Sigmoid colon (tissue), 7 donors: Measurements from ENCODE around the gene SPATS1. TPM values are rescaled to one million over a fixed set of nuclear protein-coding genes. Genes with fewer than 3 reads are reported as not detected.
"Not testable (repeated sequence)": the region's sequence is repeated elsewhere in the genome, so short reads cannot be mapped to it uniquely, and the experiment has no call there.

Experiments used
- DNase-seq: peaks from one replicate; pipeline ENCODE4 v3.0.0-alpha.2; 2019
- H3K27ac ChIP-seq, 4 donors: fragments of 200-600 bp; sonication (generic); one replicate each; pipeline ENCODE4 v1.5.1; 2016 to 2019; ENCODE audit warnings: mild to moderate bottlenecking in 1 of 4
- H3K27me3 ChIP-seq, 3 donors: fragments of 200-600 bp; sonication (generic); one replicate each; pipeline ENCODE4 v1.5.1; 2019; ENCODE audit warnings: mild to moderate bottlenecking in 1 of 3
- H3K36me3 ChIP-seq, 4 donors: fragments of 200-600 bp; sonication (generic); one replicate each; pipeline ENCODE4 v1.5.1; 2016 to 2019
- H3K4me1 ChIP-seq, 4 donors: fragments of 200-600 bp; sonication (generic); one replicate each; pipeline ENCODE4 v1.5.1; 2017 to 2019
- H3K4me3 ChIP-seq, 4 donors: fragments of 200-600 bp; sonication (generic); one replicate each; pipeline ENCODE4 v1.5.1; 2017 to 2019; ENCODE audit warnings: mild to moderate bottlenecking in 2 of 4, moderate library complexity in 1 of 4
- H3K9me3 ChIP-seq, 4 donors: fragments of 200-600 bp in 3 of 4; sonication (generic) in 3 of 4; one replicate each; pipeline versions ENCODE4 v1.5.1 to v1.6.1; 2013 to 2019
- CTCF ChIP-seq, 4 experiments: fragments of 450-650 bp in 3 of 4; fragments of 200-600 bp in 1 of 4; IDR thresholded peaks; one replicate each; pipeline ENCODE4 v1.5.1; 2016 to 2019; ENCODE audit warnings: antibody characterized with exemption in 4 of 4, mild to moderate bottlenecking in 3 of 4, moderate library complexity in 2 of 4
- EP300 ChIP-seq, 4 donors: sonication (generic); formaldehyde crosslinking; IDR thresholded peaks; one replicate each; pipeline ENCODE4 v1.6.1; 2017; ENCODE audit warnings: antibody characterized with exemption in 4 of 4
- POLR2A ChIP-seq, 2 donors: fragments of 450-650 bp; IDR thresholded peaks; one replicate each; pipeline ENCODE4 v1.6.1; 2016; ENCODE audit warnings: antibody characterized with exemption in 2 of 2, mild to moderate bottlenecking in 2 of 2, moderate library complexity in 2 of 2
- POLR2AphosphoS5 ChIP-seq, 4 donors: sonication (generic); formaldehyde crosslinking; IDR thresholded peaks; one replicate each; pipeline ENCODE4 v1.6.1; 2017; ENCODE audit warnings: antibody characterized with exemption in 4 of 4
- WGBS, 2 donors: extraction: QIAGEN DNeasy Blood & Tissue Kit; methylation state at CpG; one replicate each; pipeline ENCODE4 v1.1.7; 2013; 5-methylcytosine and 5-hydroxymethylcytosine counted together
- intact Hi-C: fragments of 100-400 bp; cut with DNase I; formaldehyde crosslinking; loops from one replicate; pipeline ENCODE4 v1.15.1; 2023
- polyA plus RNA-seq, 3 donors: library from polyadenylated mRNA; stranded (reverse); fragments of 200-250 nt; gene quantifications; one replicate each; pipeline ENCODE4 v1.2.3, GENCODE V29; 2013
- total RNA-seq, 4 donors: library from RNA; depleted of rRNA; stranded (reverse); fragments of >200 nt; gene quantifications; one replicate each; pipeline ENCODE4 v1.1.0, GENCODE V29; 2016
- donor health status: healthy with polysubstance abuse.
- donor health status: Bipolar disorder and iron deficiency.
- donor health status: healthy.

SPATS1 gene
- total and polyA plus RNA-seq, 7 donors, result not detected

GRCh38 chr6:44339763-44340625 lies 2.5 kb upstream of the SPATS1 start:
- H3K36me3 ChIP-seq, result no peaks in the 10 kb centered on the region
- TF ChIP-seq POLR2AphosphoS5 (IDR thresholded peaks at IDR 0.05) (no peak), EP300 (IDR thresholded peaks at IDR 0.05) (no peak), CTCF (IDR thresholded peaks at IDR 0.05) (no peak), POLR2A (IDR thresholded peaks at IDR 0.05) (no peak)
- intact Hi-C loops, result loop anchor here (5.0 to 10.0 kb wide), 2 partner anchors 168 to 245 kb away; no protein-coding TSS in a partner anchor
- peaks cover 0 to 7% (median 3%) of the 10 kb centered on the region in 4 donors for H3K4me1 ChIP-seq
- no peaks in the 10 kb centered on the region for H3K9me3 ChIP-seq
- H3K4me3 ChIP-seq, result no peak overlapping the region
- 71 to 78% methylated on average over 7 of the region's 7 CpGs for WGBS, 2 donors
- no peak overlapping the region for H3K27ac ChIP-seq
- peaks cover 6 to 23% (median 14%) of the 10 kb centered on the region in 3 donors for H3K27me3 ChIP-seq
- DNase-seq, result no peak

- Histone ChIP-seq H3K27ac (no peak overlapping the region), H3K9me3 (no peaks in the 10 kb centered on the region), H3K27me3 (peaks cover 6 to 31% (median 14%) of the 10 kb centered on the region in 3 donors), H3K36me3 (no peaks in the 10 kb centered on the region), H3K4me1 (peaks cover 0 to 7% (median 3%) of the 10 kb centered on the region in 4 donors), H3K4me3 (no peak overlapping the region)
- TF ChIP-seq POLR2AphosphoS5 (IDR thresholded peaks at IDR 0.05) (no peak), EP300 (IDR thresholded peaks at IDR 0.05) (no peak), CTCF (IDR thresholded peaks at IDR 0.05) (no peak), POLR2A (IDR thresholded peaks at IDR 0.05) (no peak)
- WGBS, 2 donors, result 60 to 69% methylated on average over 8 of the region's 8 CpGs
- intact Hi-C loops, result no loop called here
- DNase-seq, result no peak
Observed at GRCh38 chr6:44341095-44341890, 1.2 kb upstream of the SPATS1 start.

- 36 to 38% methylated on average over 6 of the region's 6 CpGs for WGBS, 2 donors
- intact Hi-C loops, result no loop called here
- peak overlapping the region in 2 of 4 donors; percentile 31 to 33 for H3K4me3 ChIP-seq
- H3K36me3 ChIP-seq, result no peaks in the 10 kb centered on the region
- H3K9me3 ChIP-seq, result no peaks in the 10 kb centered on the region
- TF ChIP-seq EP300 (IDR thresholded peaks at IDR 0.05), result no peak
- no peak for TF ChIP-seq POLR2AphosphoS5 (IDR thresholded peaks at IDR 0.05)
- DNase-seq, result no peak
- peaks cover 0 to 7% (median 3%) of the 10 kb centered on the region in 4 donors for H3K4me1 ChIP-seq
- H3K27ac ChIP-seq, result no peak overlapping the region
- H3K27me3 ChIP-seq, result peaks cover 6 to 31% (median 14%) of the 10 kb centered on the region in 3 donors
Observed at GRCh38 chr6:44342052-44342451, 398 bp upstream of the SPATS1 start.

GRCh38 chr6:44346818-44347217 lies 4.4 kb downstream of the SPATS1 start:
- intact Hi-C loops, H3K4me3 ChIP-seq, DNase-seq, H3K4me1 ChIP-seq, H3K36me3 ChIP-seq, H3K9me3 ChIP-seq, H3K27ac ChIP-seq: not testable (repeated sequence)
- 54 to 78% methylated on average over 4 of the region's 4 CpGs for WGBS, 2 donors
- peaks cover 6 to 31% (median 14%) of the 10 kb centered on the region in 3 donors for H3K27me3 ChIP-seq

- WGBS, 2 donors, result 74 to 76% methylated on average over 6 of the region's 6 CpGs
- H3K4me1 ChIP-seq, result no peaks in the 10 kb centered on the region
- no peak overlapping the region for H3K27ac ChIP-seq
- no peaks in the 10 kb centered on the region for H3K36me3 ChIP-seq
- DNase-seq, result no peak
- peaks cover 0 to 9% (median 0%) of the 10 kb centered on the region in 3 donors for H3K27me3 ChIP-seq
- H3K4me3 ChIP-seq, result no peak overlapping the region
- TF ChIP-seq POLR2AphosphoS5 (IDR thresholded peaks at IDR 0.05) (no peak), EP300 (IDR thresholded peaks at IDR 0.05) (no peak), POLR2A (IDR thresholded peaks at IDR 0.05) (no peak), CTCF (IDR thresholded peaks at IDR 0.05) (no peak)
- H3K9me3 ChIP-seq, result no peaks in the 10 kb centered on the region
- intact Hi-C loops, result no loop called here
Observed at GRCh38 chr6:44349904-44350649, 7.6 kb downstream of the SPATS1 start.

GRCh38 chr6:44350650-44350994 lies 8.2 kb downstream of the SPATS1 start:
- H3K36me3 ChIP-seq, DNase-seq, H3K27ac ChIP-seq, intact Hi-C loops, H3K27me3 ChIP-seq, H3K9me3 ChIP-seq, H3K4me3 ChIP-seq, H3K4me1 ChIP-seq: not testable (repeated sequence)
- WGBS, 2 donors, result 65 to 76% methylated on average over 4 of the region's 4 CpGs
